Liver (tissue), 9 donors: ENCODE measurements around the gene TSPAN18. TPM values are rescaled to one million over a fixed set of nuclear protein-coding genes. Genes with fewer than 3 reads are reported as not detected.

ENCODE experiments used
- DNase-seq: peaks from one replicate; pipeline ENCODE4 v3.0.0-alpha.2; 2017; ENCODE audit warnings: low spot score
- H3K27ac ChIP-seq, 2 donors: one replicate each; pipeline ENCODE4 v1.7.0; 2013; ENCODE audit warnings: inconsistent platforms in 2 of 2, low read length in 2 of 2, control low read depth in 1 of 2, low read depth in 1 of 2, mild to moderate bottlenecking in 1 of 2
- H3K27me3 ChIP-seq, 4 donors: one replicate each; pipeline versions ENCODE4 v1.6.1 to v1.7.0; 2013; ENCODE audit warnings: low read length in 3 of 4, inconsistent platforms in 1 of 4, mild to moderate bottlenecking in 1 of 4, moderate library complexity in 1 of 4; ENCODE audit not compliant: control insufficient read depth in 4 of 4, insufficient read depth in 4 of 4
- H3K36me3 ChIP-seq, 4 donors: one replicate each; pipeline versions ENCODE4 v1.6.1 to v1.7.0; 2013; ENCODE audit warnings: low read length in 3 of 4, mild to moderate bottlenecking in 3 of 4, low read depth in 1 of 4, moderate library complexity in 1 of 4; ENCODE audit not compliant: control insufficient read depth in 4 of 4, insufficient read depth in 3 of 4
- H3K4me1 ChIP-seq, 4 donors: one replicate each; pipeline versions ENCODE4 v1.6.1 to v1.7.0; 2013; ENCODE audit warnings: low read length in 3 of 4, mild to moderate bottlenecking in 3 of 4, moderate library complexity in 1 of 4; ENCODE audit not compliant: control insufficient read depth in 4 of 4, insufficient read depth in 4 of 4
- H3K4me3 ChIP-seq, 3 donors: one replicate each; pipeline versions ENCODE4 v1.6.1 to v1.7.0; 2013; ENCODE audit warnings: low read length in 3 of 3, control low read depth in 1 of 3, low read depth in 1 of 3, mild to moderate bottlenecking in 1 of 3
- H3K9ac ChIP-seq, 2 donors: one replicate each; pipeline ENCODE4 v1.7.0; 2013; ENCODE audit warnings: low read length in 2 of 2, mild to moderate bottlenecking in 2 of 2, moderate library complexity in 2 of 2, control low read depth in 1 of 2, low read depth in 1 of 2
- H3K9me3 ChIP-seq, 4 donors: one replicate each; pipeline versions ENCODE4 v1.6.1 to v1.7.0; 2013; ENCODE audit warnings: low read length in 3 of 4; ENCODE audit not compliant: control insufficient read depth in 4 of 4
- ATF3 ChIP-seq: IDR thresholded peaks from 2 replicates; pipeline ENCODE4 v1.6.1; 2016; ENCODE audit warnings: antibody characterized with exemption
- CTCF ChIP-seq: fragments of 150-350 bp; IDR thresholded peaks from 2 replicates; pipeline ENCODE4 v1.5.1; 2017; ENCODE audit warnings: improper control_type of control experiment, low read depth, low read length; ENCODE audit not compliant: missing input control
- EGR1 ChIP-seq, 2 donors: IDR thresholded peaks; 2 replicates each; pipeline ENCODE4 v1.6.1; 2016 to 2018; ENCODE audit warnings: antibody characterized with exemption in 2 of 2, low read depth in 2 of 2
- FOXA1 ChIP-seq: IDR thresholded peaks from 2 replicates; pipeline ENCODE4 v1.6.1; 2016; ENCODE audit warnings: antibody characterized with exemption
- FOXA2 ChIP-seq: IDR thresholded peaks from 2 replicates; pipeline ENCODE4 v1.6.1; 2016; ENCODE audit warnings: antibody characterized with exemption
- GABPA ChIP-seq, 2 donors: IDR thresholded peaks in 1 of 2; conservative IDR thresholded peaks in 1 of 2; 2 replicates each; pipeline ENCODE4 v1.6.1; 2016; ENCODE audit warnings: antibody characterized with exemption in 2 of 2, mild to moderate bottlenecking in 1 of 2, moderate library complexity in 1 of 2
- HNF4A ChIP-seq, 2 donors: conservative IDR thresholded peaks; 2 replicates each; pipeline ENCODE4 v1.6.1; 2016; ENCODE audit warnings: antibody characterized with exemption in 2 of 2, mild to moderate bottlenecking in 2 of 2
- HNF4G ChIP-seq: IDR thresholded peaks from 2 replicates; pipeline ENCODE4 v1.6.1; 2016; ENCODE audit warnings: antibody characterized with exemption
- JUND ChIP-seq, 2 donors: IDR thresholded peaks; 2 replicates each; pipeline ENCODE4 v1.6.1; 2016; ENCODE audit warnings: antibody characterized with exemption in 2 of 2
- MAX ChIP-seq: IDR thresholded peaks from 2 replicates; pipeline ENCODE4 v1.6.1; 2016; ENCODE audit warnings: antibody characterized with exemption
- NR2F2 ChIP-seq: IDR thresholded peaks from 2 replicates; pipeline ENCODE4 v1.6.1; 2016; ENCODE audit warnings: antibody characterized with exemption
- RAD21 ChIP-seq, 2 donors: IDR thresholded peaks; 2 replicates each; pipeline ENCODE4 v1.6.1; 2016; ENCODE audit warnings: antibody characterized with exemption in 2 of 2, mild to moderate bottlenecking in 2 of 2
- REST ChIP-seq: IDR thresholded peaks from 2 replicates; pipeline ENCODE4 v1.6.1; 2016; ENCODE audit warnings: antibody characterized with exemption, mild to moderate bottlenecking
- RXRA ChIP-seq, 2 donors: IDR thresholded peaks; 2 replicates each; pipeline ENCODE4 v1.6.1; 2017 to 2018; ENCODE audit warnings: antibody characterized with exemption in 2 of 2, mild to moderate bottlenecking in 1 of 2
- SP1 ChIP-seq: IDR thresholded peaks from 2 replicates; pipeline ENCODE4 v1.6.1; 2018; ENCODE audit warnings: antibody characterized with exemption, mild to moderate bottlenecking
- TAF1 ChIP-seq: conservative IDR thresholded peaks from 2 replicates; pipeline ENCODE4 v1.6.1; 2016; ENCODE audit warnings: antibody characterized with exemption, mild to moderate bottlenecking
- YY1 ChIP-seq: IDR thresholded peaks from 2 replicates; pipeline ENCODE4 v1.6.1; 2016; ENCODE audit warnings: antibody characterized with exemption, mild to moderate bottlenecking
- ZBTB33 ChIP-seq: IDR thresholded peaks from 2 replicates; pipeline ENCODE4 v1.6.1; 2016; ENCODE audit warnings: antibody characterized with exemption
- WGBS: extraction: QIAGEN DNeasy Blood & Tissue Kit; methylation state at CpG from one replicate; pipeline ENCODE4 v1.1.7; 2013; 5-methylcytosine and 5-hydroxymethylcytosine counted together
- polyA plus RNA-seq, 2 donors: library from polyadenylated mRNA; stranded (reverse) in 1 of 2; unstranded in 1 of 2; fragments of 200-250 nt in 1 of 2; fragments of >200 nt in 1 of 2; fragmentation: Nextera tagmentation in 1 of 2; extraction: Ambion mirVana in 1 of 2; gene quantifications; one replicate each; pipeline versions ENCODE4 v1.2.1 to v1.2.3, GENCODE V29; 2013 to 2015
- total RNA-seq, 2 donors: library from RNA; depleted of rRNA; stranded (reverse); fragments of >200 nt; gene quantifications; one replicate each; pipeline ENCODE4 v1.2.3, GENCODE V29; 2014
- donor health status: healthy.
- donor health status: healthy.
- donor health status: healthy.
- donor health status: healthy.
- donor health status: healthy.

Gene TSPAN18
- total and polyA plus RNA-seq, 4 donors = 1.2 to 5.0 (median 2.8) TPM

- no peak overlapping the region for H3K9ac ChIP-seq
- DNase-seq = no peak
- H3K27ac ChIP-seq = no peak overlapping the region
- H3K4me1 ChIP-seq = peaks cover 0 to 12% (median 8%) of the 10 kb centered on the region in 4 donors
- no peaks in the 10 kb centered on the region for H3K36me3 ChIP-seq
- no peaks in the 10 kb centered on the region for H3K9me3 ChIP-seq
- no peak overlapping the region for H3K4me3 ChIP-seq
- no peaks in the 10 kb centered on the region for H3K27me3 ChIP-seq
- TF ChIP-seq JUND (IDR thresholded peaks at IDR 0.05) (no peak), FOXA1 (no peak)
Observed at GRCh38 chr11:44913502-44913901, 186.7 kb downstream of the TSPAN18 start.

GRCh38 chr11:44914105-44914504, 187.3 kb downstream of the TSPAN18 start:
- no peak overlapping the region for H3K4me3 ChIP-seq
- H3K9ac ChIP-seq = no peak overlapping the region
- H3K9me3 ChIP-seq = no peaks in the 10 kb centered on the region
- no peak for DNase-seq
- no peaks in the 10 kb centered on the region for H3K36me3 ChIP-seq
- no peaks in the 10 kb centered on the region for H3K27me3 ChIP-seq
- peaks cover 0 to 12% (median 8%) of the 10 kb centered on the region in 4 donors for H3K4me1 ChIP-seq
- H3K27ac ChIP-seq = no peak overlapping the region
- 23% methylated on average over 2 of the region's 2 CpGs for WGBS
- TF ChIP-seq CTCF = no peak
- TF ChIP-seq FOXA1 = no peak
- no peak for TF ChIP-seq ZBTB33
- TF ChIP-seq YY1 = no peak
- TF ChIP-seq GABPA (IDR thresholded peaks at IDR 0.05 in 1 of 2, conservative IDR thresholded peaks at IDR 0.05 in 1 of 2) = no peak
- no peak for TF ChIP-seq ATF3
- TF ChIP-seq HNF4A (conservative IDR thresholded peaks at IDR 0.05) = peak in 1 of 2 donors; percentile 31
- TF ChIP-seq HNF4G = no peak
- TF ChIP-seq FOXA2 = no peak

- no peak for DNase-seq
- no peak overlapping the region for H3K27ac ChIP-seq
- 96% methylated on average over 10 of the region's 10 CpGs for WGBS
- H3K9me3 ChIP-seq = no peaks in the 10 kb centered on the region
- no peaks in the 10 kb centered on the region for H3K36me3 ChIP-seq
- no peaks in the 10 kb centered on the region for H3K27me3 ChIP-seq
- H3K4me1 ChIP-seq = peaks cover 0 to 12% (median 8%) of the 10 kb centered on the region in 4 donors
- H3K4me3 ChIP-seq = no peak overlapping the region
- no peak overlapping the region for H3K9ac ChIP-seq
- TF ChIP-seq HNF4A (conservative IDR thresholded peaks at IDR 0.05) (no peak), FOXA1 (no peak), SP1 (no peak), RXRA (IDR thresholded peaks at IDR 0.05) (no peak), JUND (IDR thresholded peaks at IDR 0.05) (no peak), RAD21 (IDR thresholded peaks at IDR 0.05) (no peak), MAX (no peak), EGR1 (IDR thresholded peaks at IDR 0.05; ENCODE audit: low read depth in 2 of 2) (no peak), GABPA (IDR thresholded peaks at IDR 0.05 in 1 of 2, conservative IDR thresholded peaks at IDR 0.05 in 1 of 2) (no peak), FOXA2 (no peak), YY1 (no peak), ATF3 (no peak), ZBTB33 (no peak), TAF1 (no peak), NR2F2 (no peak), HNF4G (no peak), REST (no peak)
Observed at GRCh38 chr11:44915004-44915403, 188.2 kb downstream of the TSPAN18 start.
